DOHH2 (cell line): ENCODE measurements around the gene TMEM181.

Source experiments
- H3F3A ChIP-seq: fragments of 200-600 bp; sonication (generic), shearing (Covaris generic); 2 replicates; pipeline ENCODE4 v1.6.0; 2016; ENCODE audit warnings: antibody characterized with exemption, mild to moderate bottlenecking; ENCODE audit not compliant: control insufficient read depth, insufficient read depth
- H3K27ac ChIP-seq: fragments of 200-600 bp; sonication (generic); 2 replicates; pipeline ENCODE4 v1.5.1; 2014; ENCODE audit warnings: low read depth, mild to moderate bottlenecking, low read length, moderate library complexity
- H3K27me3 ChIP-seq: fragments of 200-600 bp; sonication (generic); 2 replicates; pipeline ENCODE4 v1.6.1; 2014; ENCODE audit warnings: mild to moderate bottlenecking, low read length, mixed read lengths; ENCODE audit not compliant: control insufficient read depth
- H3K36me3 ChIP-seq: fragments of 200-600 bp; sonication (generic); 2 replicates; pipeline ENCODE4 v1.6.1; 2014; ENCODE audit warnings: mild to moderate bottlenecking, low read length, moderate library complexity, mixed read lengths; ENCODE audit not compliant: control insufficient read depth
- H3K4me1 ChIP-seq: fragments of 200-600 bp; sonication (generic); 2 replicates; pipeline ENCODE4 v1.6.1; 2014; ENCODE audit warnings: mild to moderate bottlenecking, low read length, mixed read lengths; ENCODE audit not compliant: control insufficient read depth
- H3K4me2 ChIP-seq: fragments of 200-600 bp; sonication (generic); 2 replicates; pipeline ENCODE4 v1.6.0; 2014; ENCODE audit warnings: mild to moderate bottlenecking, low read length, moderate library complexity
- H3K4me3 ChIP-seq: fragments of 200-600 bp; sonication (generic); 2 replicates; pipeline ENCODE4 v1.5.1; 2014; ENCODE audit warnings: mild to moderate bottlenecking, low read length, mixed read lengths
- H3K79me2 ChIP-seq: fragments of 200-600 bp; sonication (generic); 2 replicates; pipeline ENCODE4 v1.6.1; 2014; ENCODE audit warnings: mild to moderate bottlenecking, low read length, mixed read lengths; ENCODE audit not compliant: control insufficient read depth
- H3K9me2 ChIP-seq: fragments of 200-600 bp; sonication (generic); replicated peaks from 2 replicates; pipeline ENCODE4 v1.6.1; 2014; ENCODE audit warnings: mild to moderate bottlenecking, low read length, mixed read lengths; ENCODE audit not compliant: control insufficient read depth
- H3K9me3 ChIP-seq: fragments of 200-600 bp; sonication (generic); 2 replicates; pipeline ENCODE4 v1.6.1; 2014; ENCODE audit warnings: antibody characterized with exemption, low read length, mixed read lengths; ENCODE audit not compliant: control insufficient read depth, insufficient read depth
- H4K20me1 ChIP-seq: fragments of 200-600 bp; sonication (generic); 2 replicates; pipeline ENCODE4 v1.6.0; 2014; ENCODE audit warnings: low read depth, mild to moderate bottlenecking, antibody characterized with exemption, low read length, moderate library complexity; ENCODE audit not compliant: control insufficient read depth, insufficient read depth
- CTCF ChIP-seq: fragments of 200-600 bp; sonication (generic); IDR thresholded peaks from one replicate; pipeline ENCODE4 v1.5.1; 2014; ENCODE audit warnings: antibody characterized with exemption, mild to moderate bottlenecking, low read depth, low read length; ENCODE audit not compliant: poor library complexity, severe bottlenecking
- EZH2phosphoT487 ChIP-seq: fragments of 200-600 bp; sonication (generic); IDR thresholded peaks from 2 replicates; pipeline ENCODE4 v1.6.1; 2017; ENCODE audit warnings: borderline replicate concordance, mild to moderate bottlenecking, antibody characterized with exemption, low read length, moderate library complexity, mixed read lengths

TMEM181 gene

GRCh38 chr6:158566207-158566818, 6.4 kb downstream of the TMEM181 start:
- Histone ChIP-seq H3K27me3 (no peaks in the 10 kb centered on the region), H3K36me3 (no peaks in the 10 kb centered on the region), H3K4me3 (no peak overlapping the region), H4K20me1 (peaks cover 12% of the 10 kb centered on the region; the same call in 1 of the 2 replicates), H3K27ac (no peak overlapping the region), H3K9me3 (no peaks in the 10 kb centered on the region), H3K4me1 (peaks cover 7% of the 10 kb centered on the region), H3K4me2 (no peak overlapping the region), H3F3A (no peaks in the 10 kb centered on the region), H3K9me2 (no peaks in the 10 kb centered on the region), H3K79me2 (peaks cover 77% of the 10 kb centered on the region)
- TF ChIP-seq EZH2phosphoT487: no peak

GRCh38 chr6:158567152-158567551, 7.3 kb downstream of the TMEM181 start:
- Histone ChIP-seq H3K27me3 (no peaks in the 10 kb centered on the region), H3K36me3 (no peaks in the 10 kb centered on the region), H3K4me1 (no peaks in the 10 kb centered on the region), H3K9me3 (no peaks in the 10 kb centered on the region), H3F3A (no peaks in the 10 kb centered on the region), H3K9me2 (no peaks in the 10 kb centered on the region), H3K4me3 (no peak overlapping the region), H3K79me2 (peaks cover 69% of the 10 kb centered on the region), H3K27ac (no peak overlapping the region), H4K20me1 (peaks cover 12% of the 10 kb centered on the region; the same call in 1 of the 2 replicates), H3K4me2 (no peak overlapping the region)
- TF ChIP-seq EZH2phosphoT487: no peak
- no peak for TF ChIP-seq CTCF

- Histone ChIP-seq H3K27ac (no peak overlapping the region), H3K9me2 (no peaks in the 10 kb centered on the region), H3F3A (no peaks in the 10 kb centered on the region), H3K4me1 (no peaks in the 10 kb centered on the region), H3K27me3 (no peaks in the 10 kb centered on the region), H3K9me3 (no peaks in the 10 kb centered on the region), H3K4me2 (no peak overlapping the region), H4K20me1 (peaks cover 12% of the 10 kb centered on the region; the same call in 1 of the 2 replicates), H3K4me3 (no peak overlapping the region), H3K79me2 (peaks cover 63% of the 10 kb centered on the region), H3K36me3 (no peaks in the 10 kb centered on the region)
- TF ChIP-seq EZH2phosphoT487: no peak
- no peak for TF ChIP-seq CTCF
Observed at GRCh38 chr6:158567871-158568401, 8.0 kb downstream of the TMEM181 start.

- Histone ChIP-seq H3K9me2 (no peaks in the 10 kb centered on the region), H3F3A (no peaks in the 10 kb centered on the region), H4K20me1 (peaks cover 12% of the 10 kb centered on the region; the same call in 1 of the 2 replicates), H3K27me3 (no peaks in the 10 kb centered on the region), H3K4me3 (no peak overlapping the region), H3K79me2 (peaks cover 63% of the 10 kb centered on the region), H3K4me2 (no peak overlapping the region), H3K9me3 (no peaks in the 10 kb centered on the region), H3K4me1 (no peaks in the 10 kb centered on the region), H3K27ac (no peak overlapping the region), H3K36me3 (0 out of 2 replicates have a peak, but pooled peaks cover 3% of the 10 kb centered on the region)
- TF ChIP-seq CTCF (no peak), EZH2phosphoT487 (no peak)
Observed at GRCh38 chr6:158568549-158568948, 8.7 kb downstream of the TMEM181 start.
